Measurements from ENCODE around the gene PCDHA2.
"Not testable (repeated sequence)": the region's sequence is repeated elsewhere in the genome, so short reads cannot be mapped to it uniquely, and the experiment has no call there.

GRCh38 chr5:140822969-140823368, 28.3 kb downstream of the PCDHA2 start:
- not testable (repeated sequence) for TF ChIP-seq CTCF, POLR2A, POLR2AphosphoS5 (IDR thresholded peaks at IDR 0.05)
